ENCODE measurements around the gene SPOP.

SPOP gene

GRCh38 chr17:49556223-49556943 is 121.5 kb downstream of the SPOP start (continued):
- TF ChIP-seq ZBTB10 (tag by site-specific recombination; IDR thresholded peaks at IDR 0.05) = peak; percentile 55; the same call in 1 of the 2 replicates
- TF ChIP-seq ZNF362 (tag by site-specific recombination; IDR thresholded peaks at IDR 0.05) = no peak
- peak; percentile 71 for TF ChIP-seq HIC1 (tag by site-specific recombination; IDR thresholded peaks at IDR 0.05)
- no peak for TF ChIP-seq ZNF248 (tag by site-specific recombination; IDR thresholded peaks at IDR 0.05)
- TF ChIP-seq IKZF3 (tag by site-specific recombination; IDR thresholded peaks at IDR 0.05) = no peak
- TF ChIP-seq ZNF354C (tag by site-specific recombination; IDR thresholded peaks at IDR 0.05; ENCODE audit: borderline replicate concordance, low read depth) = no peak
- no peak for TF ChIP-seq ZNF366 (tag by site-specific recombination; conservative IDR thresholded peaks at IDR 0.05)
- TF ChIP-seq HOXD13 (CRISPR knock-in tag; IDR thresholded peaks at IDR 0.05; ENCODE audit: borderline replicate concordance) = no peak
- no peak for TF ChIP-seq ZNF18 (tag by site-specific recombination; IDR thresholded peaks at IDR 0.05)
- no peak for TF ChIP-seq OVOL3 (tag by site-specific recombination; IDR thresholded peaks at IDR 0.05)
- TF ChIP-seq ZNF621 (tag by site-specific recombination; IDR thresholded peaks at IDR 0.05) = no peak
- TF ChIP-seq ZNF521 (tag by site-specific recombination; IDR thresholded peaks at IDR 0.05) = no peak
- TF ChIP-seq ZNF398 (tag by site-specific recombination; IDR thresholded peaks at IDR 0.05) = no peak
- TF ChIP-seq KLF7 (tag by site-specific recombination; IDR thresholded peaks at IDR 0.05; ENCODE audit: borderline replicate concordance) = no peak
- TF ChIP-seq FEZF1 (tag by site-specific recombination; IDR thresholded peaks at IDR 0.05) = no peak
- TF ChIP-seq ZNF324 (tag by site-specific recombination; IDR thresholded peaks at IDR 0.05) = peak; percentile 51; the same call in 1 of the 2 replicates
- TF ChIP-seq ZNF830 (tag by site-specific recombination; IDR thresholded peaks at IDR 0.05; ENCODE audit: low read depth) = no peak
- TF ChIP-seq BCL6B (tag by site-specific recombination; IDR thresholded peaks at IDR 0.05) = no peak
- TF ChIP-seq ZFP69B (tag by site-specific recombination; IDR thresholded peaks at IDR 0.05) = peak; percentile 99
- TF ChIP-seq BCL11B (tag by site-specific recombination; IDR thresholded peaks at IDR 0.05; ENCODE audit: low read depth) = no peak
- TF ChIP-seq SETDB1 (IDR thresholded peaks at IDR 0.05; ENCODE audit: insufficient read length, low read length) = no peak
- TF ChIP-seq ZNF624 (tag by site-specific recombination; IDR thresholded peaks at IDR 0.05) = no peak
- TF ChIP-seq ZBTB21 (tag by site-specific recombination; IDR thresholded peaks at IDR 0.05) = no peak
- TF ChIP-seq ZNF585B (tag by site-specific recombination; IDR thresholded peaks at IDR 0.05) = no peak
- TF ChIP-seq ZNF776 (tag by site-specific recombination; IDR thresholded peaks at IDR 0.05; ENCODE audit: borderline replicate concordance) = no peak
- TF ChIP-seq ZNF146 (tag by site-specific recombination; IDR thresholded peaks at IDR 0.05) = no peak
- TF ChIP-seq ZBTB20 (tag by site-specific recombination; IDR thresholded peaks at IDR 0.05) = 0 out of 2 replicates have a peak, but pooled peaks have one; percentile 12
- no peak for TF ChIP-seq ZNF664 (tag by site-specific recombination; IDR thresholded peaks at IDR 0.05)
- no peak for TF ChIP-seq ZNF596 (tag by site-specific recombination; IDR thresholded peaks at IDR 0.05)
- TF ChIP-seq GLIS2 (tag by site-specific recombination; IDR thresholded peaks at IDR 0.05) = peak; percentile 94
